ENCODE measurements around the gene LIMD2.

- TF ChIP-seq CTCF (IDR thresholded peaks at IDR 0.05; ENCODE audit: insufficient read depth, low read depth, low read length) (no peak), EZH2 (IDR thresholded peaks at IDR 0.05; ENCODE audit: insufficient read depth, low read length) (no peak)
Observed at GRCh38 chr17:63665527-63666214, 34.3 kb downstream of the LIMD2 start.

All from astrocyte (in vitro differentiated cells and primary cell).